ENCODE data around the gene TMEM106C. TPM values are rescaled to one million over a fixed set of nuclear protein-coding genes. Genes with fewer than 3 reads are reported as not detected.

TMEM106C gene
- polyA plus RNA-seq, 1 donor from 2014 or later = 290 TPM

- Histone ChIP-seq H3K79me2 (replicated peaks; ENCODE audit: insufficient read depth, low read length) (no peaks in the 10 kb centered on the region), H4K20me1 (ENCODE audit: insufficient read depth) (no peaks in the 10 kb centered on the region), H3K9ac (ENCODE audit: low read length) (no peak overlapping the region), H3K27me3 (ENCODE audit: insufficient read depth, low read depth, low read length) (no peaks in the 10 kb centered on the region), H2AFZ (ENCODE audit: low read depth, low read length) (no peak overlapping the region), H3K9me3 (ENCODE audit: low read length) (no peaks in the 10 kb centered on the region), H3K27ac (ENCODE audit: low read length) (no peak overlapping the region), H3K4me2 (ENCODE audit: low read length) (no peak overlapping the region), H3K4me3 (ENCODE audit: low read length) (no peak overlapping the region), H3K9me2 (ENCODE audit: insufficient read depth, low read length) (no peaks in the 10 kb centered on the region), H3K36me3 (ENCODE audit: insufficient read depth, low read length) (no peaks in the 10 kb centered on the region), H3F3A (ENCODE audit: insufficient read depth, low read length, poor library complexity, severe bottlenecking) (no peaks in the 10 kb centered on the region)
- TF ChIP-seq SMC3 (conservative IDR thresholded peaks at IDR 0.05; ENCODE audit: poor library complexity) (no peak), RAD21 (conservative IDR thresholded peaks at IDR 0.05) (no peak), EP300 (conservative IDR thresholded peaks at IDR 0.05; ENCODE audit: poor library complexity, severe bottlenecking) (no peak), MXI1 (conservative IDR thresholded peaks at IDR 0.05; ENCODE audit: poor library complexity, severe bottlenecking) (no peak), TAF1 (IDR thresholded peaks at IDR 0.05; ENCODE audit: low read depth) (no peak), CTCF (IDR thresholded peaks at IDR 0.05; ENCODE audit: poor library complexity, severe bottlenecking) (no peak)
Measured at GRCh38 chr12:47938594-47938993, 24.8 kb upstream of the TMEM106C start.

- H3K36me3 ChIP-seq (ENCODE audit: insufficient read depth, low read length) = no peaks in the 10 kb centered on the region
- H3K4me2 ChIP-seq (ENCODE audit: low read length) = no peak overlapping the region
- no peak overlapping the region for H3K27ac ChIP-seq (ENCODE audit: low read length)
- no peaks in the 10 kb centered on the region for H3K27me3 ChIP-seq (ENCODE audit: insufficient read depth, low read depth, low read length)
- H3K4me3 ChIP-seq (ENCODE audit: low read length) = no peak overlapping the region
- TF ChIP-seq TAF1 (IDR thresholded peaks at IDR 0.05; ENCODE audit: low read depth) = no peak
- TF ChIP-seq SMC3 (conservative IDR thresholded peaks at IDR 0.05; ENCODE audit: poor library complexity) = no peak
- TF ChIP-seq EP300 (conservative IDR thresholded peaks at IDR 0.05; ENCODE audit: poor library complexity, severe bottlenecking) = no peak
- no peak for TF ChIP-seq CTCF (IDR thresholded peaks at IDR 0.05; ENCODE audit: poor library complexity, severe bottlenecking)
- TF ChIP-seq REST (IDR thresholded peaks at IDR 0.05; ENCODE audit: borderline replicate concordance) = no peak
- no peak for TF ChIP-seq MXI1 (conservative IDR thresholded peaks at IDR 0.05; ENCODE audit: poor library complexity, severe bottlenecking)
- TF ChIP-seq POLR2AphosphoS5 (IDR thresholded peaks at IDR 0.05) = no peak
- TF ChIP-seq RAD21 (conservative IDR thresholded peaks at IDR 0.05) = no peak
- TF ChIP-seq EZH2 (IDR thresholded peaks at IDR 0.05; ENCODE audit: borderline replicate concordance, insufficient read depth, low read length, poor library complexity, severe bottlenecking) = no peak
- no peaks in the 10 kb centered on the region for H3K9me3 ChIP-seq (ENCODE audit: low read length)
- no peaks in the 10 kb centered on the region for H3F3A ChIP-seq (ENCODE audit: insufficient read depth, low read length, poor library complexity, severe bottlenecking)
- H3K9ac ChIP-seq (ENCODE audit: low read length) = no peak overlapping the region
- H4K20me1 ChIP-seq (ENCODE audit: insufficient read depth) = no peaks in the 10 kb centered on the region
- H3K79me2 ChIP-seq (replicated peaks; ENCODE audit: insufficient read depth, low read length) = no peaks in the 10 kb centered on the region
- no peaks in the 10 kb centered on the region for H3K9me2 ChIP-seq (ENCODE audit: insufficient read depth, low read length)
- H2AFZ ChIP-seq (ENCODE audit: low read depth, low read length) = no peak overlapping the region
Measured at GRCh38 chr12:47939009-47939601, 24.3 kb upstream of the TMEM106C start.
